Esophagus muscularis mucosa (tissue), 3 donors: Measurements from ENCODE around the gene PTPN1.

Experiments
- POLR2A ChIP-seq: fragments of 450-650 bp; IDR thresholded peaks from one replicate; pipeline ENCODE4 v1.6.1; 2017; ENCODE audit warnings: antibody characterized with exemption, moderate library complexity, mild to moderate bottlenecking, low read depth
- TF ChIP-seq, protein P1 (sequence below), 3 experiments: fragments of 200-600 bp in 2 of 3; fragments of 450-650 bp in 1 of 3; sonication (generic) in 2 of 3; IDR thresholded peaks; one replicate each; pipeline ENCODE4 v1.5.1; 2017 to 2019; ENCODE audit warnings: antibody characterized with exemption in 3 of 3, mild to moderate bottlenecking in 2 of 3, moderate library complexity in 1 of 3

DNA sequence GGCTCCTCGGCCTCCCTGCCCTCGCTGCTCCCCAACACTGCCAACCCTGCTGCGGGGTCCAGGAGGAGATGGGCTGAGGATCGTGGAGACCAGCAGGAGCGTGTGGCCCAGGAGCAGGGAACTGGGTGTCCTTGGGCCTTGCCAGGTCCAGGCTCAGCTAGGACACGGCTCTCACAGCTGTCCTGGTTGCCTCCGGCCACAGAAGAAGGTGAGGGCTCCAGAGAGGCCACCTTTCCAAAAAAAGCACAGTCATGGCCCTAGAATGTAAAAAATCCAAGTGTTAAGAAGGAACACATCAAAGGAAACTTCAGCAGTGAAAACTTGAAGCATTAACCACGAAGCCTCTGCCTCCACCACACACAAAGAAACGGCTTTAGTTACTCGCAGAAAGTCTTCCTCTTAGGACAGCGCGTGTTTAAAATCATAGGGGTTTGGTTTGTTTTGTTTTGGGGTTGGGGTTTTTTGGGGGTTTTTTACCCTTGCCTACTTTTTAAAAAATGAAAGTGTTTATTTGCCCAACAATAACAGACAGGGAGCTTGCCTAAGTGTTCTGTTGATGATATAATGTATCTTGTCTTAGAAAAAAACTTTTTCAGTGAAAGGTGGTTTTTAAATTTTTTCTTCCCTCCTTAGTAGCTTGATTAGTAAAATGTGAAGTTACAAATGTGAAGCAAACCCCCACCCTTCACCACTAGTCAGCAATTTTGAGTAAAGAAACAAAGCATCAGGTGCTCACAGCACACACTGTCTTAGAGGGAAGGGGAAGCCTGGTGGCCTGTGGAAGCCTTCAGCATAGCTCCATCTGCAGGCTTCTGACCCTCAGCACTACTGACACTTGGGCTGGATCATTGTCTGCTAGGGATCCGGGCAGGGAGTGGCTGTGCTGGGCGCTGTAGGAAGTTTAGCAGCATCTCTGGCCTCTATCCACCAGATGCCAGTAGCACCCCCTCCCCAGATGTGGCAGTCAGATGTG lies 60.0 kb downstream of the PTPN1 start:
- TF ChIP-seq, protein P1, sequence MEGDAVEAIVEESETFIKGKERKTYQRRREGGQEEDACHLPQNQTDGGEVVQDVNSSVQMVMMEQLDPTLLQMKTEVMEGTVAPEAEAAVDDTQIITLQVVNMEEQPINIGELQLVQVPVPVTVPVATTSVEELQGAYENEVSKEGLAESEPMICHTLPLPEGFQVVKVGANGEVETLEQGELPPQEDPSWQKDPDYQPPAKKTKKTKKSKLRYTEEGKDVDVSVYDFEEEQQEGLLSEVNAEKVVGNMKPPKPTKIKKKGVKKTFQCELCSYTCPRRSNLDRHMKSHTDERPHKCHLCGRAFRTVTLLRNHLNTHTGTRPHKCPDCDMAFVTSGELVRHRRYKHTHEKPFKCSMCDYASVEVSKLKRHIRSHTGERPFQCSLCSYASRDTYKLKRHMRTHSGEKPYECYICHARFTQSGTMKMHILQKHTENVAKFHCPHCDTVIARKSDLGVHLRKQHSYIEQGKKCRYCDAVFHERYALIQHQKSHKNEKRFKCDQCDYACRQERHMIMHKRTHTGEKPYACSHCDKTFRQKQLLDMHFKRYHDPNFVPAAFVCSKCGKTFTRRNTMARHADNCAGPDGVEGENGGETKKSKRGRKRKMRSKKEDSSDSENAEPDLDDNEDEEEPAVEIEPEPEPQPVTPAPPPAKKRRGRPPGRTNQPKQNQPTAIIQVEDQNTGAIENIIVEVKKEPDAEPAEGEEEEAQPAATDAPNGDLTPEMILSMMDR (IDR thresholded peaks at IDR 0.05): peak; percentile 14 to 28 (median 16)
- no peak for TF ChIP-seq POLR2A
